Breast epithelium (tissue), 3 donors: ENCODE data around the gene CALM1.

ENCODE experiments used
- CTCF ChIP-seq, 3 donors: fragments of 450-650 bp; IDR thresholded peaks; one replicate each; pipeline ENCODE4 v1.5.1; 2016 to 2017; ENCODE audit warnings: antibody characterized with exemption in 3 of 3, mild to moderate bottlenecking in 3 of 3, moderate library complexity in 3 of 3
- POLR2AphosphoS5 ChIP-seq, 3 donors: sonication (generic); formaldehyde crosslinking; IDR thresholded peaks; one replicate each; pipeline ENCODE4 v1.6.1; 2017; ENCODE audit warnings: antibody characterized with exemption in 3 of 3

- no peak for TF ChIP-seq POLR2AphosphoS5 (IDR thresholded peaks at IDR 0.05)
- TF ChIP-seq CTCF (IDR thresholded peaks at IDR 0.05), result no peak
These were observed 2.2 kb downstream of the CALM1 start for GRCh38 chr14:90398841-90399540.
